Heart right ventricle (tissue), 16 donors: Measurements from ENCODE around the gene PEX14. TPM values are rescaled to one million over a fixed set of nuclear protein-coding genes. Genes with fewer than 3 reads are reported as not detected.

Experiments used
- ATAC-seq, 8 donors: fragments of 200-7000 bp; cut with Tn5 transposase; one replicate each; pipeline ENCODE4 v1.9.1; 2020; ENCODE audit warnings: mild to moderate bottlenecking in 8 of 8, moderate library complexity in 8 of 8, moderate number of reproducible peaks in 1 of 8
- DNase-seq, 2 donors: peaks; one replicate each; pipeline ENCODE4 v3.0.0-alpha.2; 2020
- H3K27ac ChIP-seq, 10 donors: fragments of 200-600 bp; sonication (generic) in 2 of 10; one replicate each; pipeline versions ENCODE4 v1.5.0 to v1.8.0; 2020 to 2022; ENCODE audit warnings: mild to moderate bottlenecking in 3 of 10
- H3K27me3 ChIP-seq, 7 donors: fragments of 200-600 bp; one replicate each; pipeline ENCODE4 v1.8.0; 2021 to 2022; ENCODE audit warnings: mild to moderate bottlenecking in 2 of 7
- H3K36me3 ChIP-seq, 9 donors: fragments of 200-600 bp; sonication (generic) in 1 of 9; one replicate each; pipeline versions ENCODE4 v1.5.0 to v1.8.0; 2020 to 2022; ENCODE audit warnings: mild to moderate bottlenecking in 2 of 9
- H3K4me1 ChIP-seq, 9 donors: fragments of 200-600 bp; sonication (generic) in 1 of 9; one replicate each; pipeline versions ENCODE4 v1.5.0 to v1.8.0; 2020 to 2022; ENCODE audit warnings: mild to moderate bottlenecking in 4 of 9
- H3K4me3 ChIP-seq, 10 donors: fragments of 200-600 bp; sonication (generic) in 2 of 10; one replicate each; pipeline versions ENCODE4 v1.5.0 to v1.8.0; 2020 to 2022; ENCODE audit warnings: mild to moderate bottlenecking in 7 of 10, moderate library complexity in 2 of 10
- H3K9me3 ChIP-seq, 11 donors: fragments of 200-600 bp in 10 of 11; sonication (generic) in 2 of 11; one replicate each; pipeline versions ENCODE4 v1.5.0 to v1.8.0; 2013 to 2022; ENCODE audit warnings: mild to moderate bottlenecking in 2 of 11, control low read depth in 1 of 11, moderate library complexity in 1 of 11
- WGBS, 2 donors: extraction: QIAGEN DNeasy Blood & Tissue Kit; methylation state at CpG; one replicate each; pipeline ENCODE4 v1.1.7; 2013; ENCODE audit warnings: inconsistent platforms in 1 of 2; 5-methylcytosine and 5-hydroxymethylcytosine counted together
- intact Hi-C, 10 donors: fragments of 100-400 bp; cut with DNase I; formaldehyde crosslinking; loops; one replicate each; pipeline versions ENCODE4 v1.11.1 to v1.14.2; 2022
- polyA plus RNA-seq, 2 donors: library from polyadenylated mRNA; stranded (reverse); fragments of 200-250 nt; gene quantifications; one replicate each; pipeline ENCODE4 v1.2.3, GENCODE V29; 2013
- total RNA-seq, 10 donors: library from RNA; stranded (reverse); fragmentation: NEBNext Ultra II Directional in 3 of 10; extraction: Animal tissue kit (Norgen Biotek cat#: 25700) in 3 of 10; gene quantifications; one replicate each; pipeline versions ENCODE4 v1.2.1 to v1.2.4, GENCODE V29; 2021 to 2023
- TF ChIP-seq, protein P1 (sequence below), 9 donors: fragments of 200-600 bp; sonication (generic) in 2 of 9; IDR thresholded peaks; one replicate each; pipeline versions ENCODE4 v1.5.0 to v1.8.0; 2021 to 2022; ENCODE audit warnings: antibody characterized with exemption in 9 of 9, mild to moderate bottlenecking in 5 of 9, moderate library complexity in 1 of 9
- donor health status: Arrhythmogenic right ventricular cardiomyopathy.
- donor health status: ischemic (EF 13 %, LVEDD 7.1; RV severe dilation, severe dysfunction).
- donor health status: healthy with polysubstance abuse.
- donor health status: DM: no; HTN: yes; CAD: no.
- donor health status: DM: no; HTN: no; CAD: no.
- donor health status: ischemic (EF 25% LVEDD 6.9; RV normal size, moderate dysfunction).
- donor health status: ischemic (EF 25% LVEDD 5.7; RV mildly dilated, moderate dysfunction).
- donor health status: healthy.
- donor health status: DM: yes; HTN: yes; CAD: no.
- donor health status: Ischemic cardiomyopathy.
- donor health status: ischemic (EF 35%, LVEDD 5.7; RV mildly dilated, moderate dysfunction).
- donor health status: nonischemic (EF 11% LVEDD 7.7; RV severe dilation, severe dysfunction).
- donor health status: DM: yes; HTN: yes; CAD: no.
- donor health status: PGD.
- donor health status: ischemic (EF 29% LVEDD 5.4; RV normal size, mild dysfunction).
- donor health status: nonischemic (EF 23%, LVEDD 6.1; RV moderate dilation, normal function).

The PEX14 gene
- total and polyA plus RNA-seq, 12 donors, result 17.1 to 31.9 (median 21.1) TPM

DNA sequence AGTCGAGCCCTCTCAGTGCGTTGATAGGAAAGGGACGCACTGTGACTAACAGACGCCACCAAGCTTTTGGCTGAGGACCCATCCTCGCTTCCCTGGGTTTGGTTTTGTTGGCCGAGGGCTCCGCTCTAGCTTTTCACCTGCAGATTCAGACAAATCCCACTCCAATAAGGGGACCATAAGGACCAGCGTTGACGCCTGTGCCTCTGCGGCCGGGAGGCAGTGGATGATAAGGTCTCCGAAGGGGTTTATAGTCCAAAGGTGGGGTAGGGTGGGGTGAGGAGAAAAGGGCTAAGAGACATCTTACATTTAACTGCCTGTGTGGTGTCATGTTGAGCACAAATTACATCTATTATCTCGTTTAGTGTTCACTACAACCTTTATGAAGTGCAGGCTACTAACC is 760 bp downstream of the PEX14 start:
- 2 to 3% methylated on average over 13 of the region's 13 CpGs for WGBS, 2 donors
- Histone ChIP-seq H3K36me3 (no peaks in the 10 kb centered on the region), H3K9me3 (no peaks in the 10 kb centered on the region), H3K4me3 (peak overlapping the region; percentile 82 to 98 (median 88)), H3K4me1 (peaks cover 4 to 46% (median 31%) of the 10 kb centered on the region in 9 donors), H3K27ac (peak overlapping the region; percentile 77 to 93 (median 89)), H3K27me3 (no peaks in the 10 kb centered on the region)
- TF ChIP-seq, protein P1, sequence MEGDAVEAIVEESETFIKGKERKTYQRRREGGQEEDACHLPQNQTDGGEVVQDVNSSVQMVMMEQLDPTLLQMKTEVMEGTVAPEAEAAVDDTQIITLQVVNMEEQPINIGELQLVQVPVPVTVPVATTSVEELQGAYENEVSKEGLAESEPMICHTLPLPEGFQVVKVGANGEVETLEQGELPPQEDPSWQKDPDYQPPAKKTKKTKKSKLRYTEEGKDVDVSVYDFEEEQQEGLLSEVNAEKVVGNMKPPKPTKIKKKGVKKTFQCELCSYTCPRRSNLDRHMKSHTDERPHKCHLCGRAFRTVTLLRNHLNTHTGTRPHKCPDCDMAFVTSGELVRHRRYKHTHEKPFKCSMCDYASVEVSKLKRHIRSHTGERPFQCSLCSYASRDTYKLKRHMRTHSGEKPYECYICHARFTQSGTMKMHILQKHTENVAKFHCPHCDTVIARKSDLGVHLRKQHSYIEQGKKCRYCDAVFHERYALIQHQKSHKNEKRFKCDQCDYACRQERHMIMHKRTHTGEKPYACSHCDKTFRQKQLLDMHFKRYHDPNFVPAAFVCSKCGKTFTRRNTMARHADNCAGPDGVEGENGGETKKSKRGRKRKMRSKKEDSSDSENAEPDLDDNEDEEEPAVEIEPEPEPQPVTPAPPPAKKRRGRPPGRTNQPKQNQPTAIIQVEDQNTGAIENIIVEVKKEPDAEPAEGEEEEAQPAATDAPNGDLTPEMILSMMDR (IDR thresholded peaks at IDR 0.05), result no peak
- DNase-seq (no peak), ATAC-seq (peak in 4 of 8 donors; percentile 6 to 26 (median 14))
- intact Hi-C loops, result loop anchor here in 1 of 10 donors (2.0 to 10.0 kb wide), 3 partner anchors 52 to 101 kb away; partner anchors contain the start of gene PGD

DNA sequence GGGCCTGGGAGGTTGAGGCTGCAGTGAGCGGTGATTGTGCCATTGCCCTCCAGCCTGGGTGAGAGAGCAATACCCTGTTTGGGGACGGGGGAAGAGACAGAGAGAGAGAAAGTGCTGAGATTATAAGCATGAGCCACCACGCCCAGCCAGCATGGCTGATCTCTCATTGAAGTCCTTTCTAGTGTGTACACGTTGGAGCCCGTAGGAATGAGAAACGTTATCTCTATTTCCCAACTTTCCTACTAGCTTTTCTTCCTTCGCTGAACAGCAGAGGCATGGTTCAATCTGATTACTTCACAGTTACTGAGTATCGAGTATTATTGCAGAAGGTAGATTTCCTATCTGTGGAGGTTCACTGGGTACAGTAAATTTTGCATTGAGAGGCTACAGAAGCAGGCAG is 4.5 kb downstream of the PEX14 start:
- intact Hi-C loops, result loop anchor here in 1 of 10 donors (5.0 to 10.0 kb wide), 2 partner anchors 48 to 104 kb away; no protein-coding TSS in a partner anchor
- Histone ChIP-seq H3K9me3 (no peaks in the 10 kb centered on the region), H3K27ac (no peak overlapping the region), H3K4me3 (no peak overlapping the region), H3K4me1 (peaks cover 0 to 32% (median 16%) of the 10 kb centered on the region in 9 donors), H3K36me3 (peaks cover 0 to 3% (median 0%) of the 10 kb centered on the region in 9 donors), H3K27me3 (no peaks in the 10 kb centered on the region)
- DNase-seq, result no peak
- 72 to 81% methylated on average over 8 of the region's 8 CpGs for WGBS, 2 donors
- ATAC-seq, result no peak
- TF ChIP-seq, protein P1 (IDR thresholded peaks at IDR 0.05), result no peak

DNA sequence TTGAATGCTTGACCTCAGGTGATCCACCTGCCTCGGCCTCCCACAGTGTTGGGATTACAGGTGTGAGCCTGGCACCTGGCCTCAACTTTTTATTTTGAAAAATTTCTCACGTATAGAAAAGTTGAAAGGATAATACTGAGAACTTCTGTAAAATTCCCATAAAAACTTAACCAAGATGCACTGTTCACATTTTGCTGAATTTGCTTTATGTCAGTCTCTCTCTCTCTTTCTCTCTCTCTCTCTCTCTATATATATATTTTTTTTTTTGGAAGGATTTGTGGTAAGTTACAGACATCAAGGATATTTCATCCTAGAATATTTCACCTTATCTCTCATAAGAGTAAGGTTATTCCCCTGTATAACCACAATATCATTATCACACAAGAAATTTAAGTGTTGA is 5.9 kb downstream of the PEX14 start:
- Histone ChIP-seq H3K4me1 (peaks cover 0 to 31% (median 12%) of the 10 kb centered on the region in 9 donors), H3K27ac (no peak overlapping the region), H3K27me3 (no peaks in the 10 kb centered on the region), H3K9me3 (peaks cover 0 to 1% (median 0%) of the 10 kb centered on the region in 11 donors), H3K4me3 (no peak overlapping the region), H3K36me3 (peaks cover 0 to 3% (median 0%) of the 10 kb centered on the region in 9 donors)
- WGBS, 2 donors, result 94 to 95% methylated on average over 2 of the region's 2 CpGs
- no peak for ATAC-seq
- DNase-seq, result no peak
- intact Hi-C loops, result no loop called here
- TF ChIP-seq, protein P1 (IDR thresholded peaks at IDR 0.05), result no peak

DNA sequence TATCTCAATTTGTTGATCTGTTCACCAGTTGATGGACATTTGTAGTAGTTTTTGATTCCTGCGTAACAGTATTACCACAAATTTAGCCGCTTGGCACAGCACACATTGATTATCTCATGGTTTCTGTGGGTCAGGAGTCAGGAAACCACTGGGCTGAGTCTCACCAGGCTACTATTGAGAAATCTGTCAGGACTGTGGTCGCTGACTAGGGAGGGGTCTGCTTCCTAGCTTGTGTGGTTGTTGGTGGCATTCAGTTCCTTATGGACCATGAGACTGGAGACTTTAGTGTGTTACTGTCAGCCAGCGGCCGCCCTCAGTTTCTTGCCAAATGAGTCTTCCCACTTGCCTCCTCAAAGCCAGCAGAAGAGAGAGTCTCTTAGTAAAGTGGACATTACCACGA is 9.8 kb downstream of the PEX14 start:
- TF ChIP-seq, protein P1 (IDR thresholded peaks at IDR 0.05), result no peak
- Histone ChIP-seq H3K27me3 (no peaks in the 10 kb centered on the region), H3K4me3 (no peak overlapping the region), H3K36me3 (peaks cover 0 to 13% (median 0%) of the 10 kb centered on the region in 9 donors), H3K4me1 (peaks cover 0 to 19% (median 0%) of the 10 kb centered on the region in 9 donors), H3K27ac (peak overlapping the region in 1 of 10 donors; percentile 31), H3K9me3 (peaks cover 0 to 9% (median 0%) of the 10 kb centered on the region in 11 donors)
- intact Hi-C loops, result no loop called here
- ATAC-seq, result peak in 2 of 8 donors; percentile 24 to 47
- 87 to 89% methylated on average over 6 of the region's 6 CpGs for WGBS, 2 donors
- DNase-seq, result no peak
